ENCODE measurements around the gene CDH23.

The CDH23 gene

GRCh38 chr10:71742301-71743088, 345.8 kb downstream of the CDH23 start:
- TF ChIP-seq CTCF (IDR thresholded peaks at IDR 0.05; ENCODE audit: borderline replicate concordance, insufficient read depth, low read depth, low read length) = no peak
- H3K4me3 ChIP-seq (ENCODE audit: low read depth, low read length) = no peak overlapping the region

- no peak for TF ChIP-seq CTCF (IDR thresholded peaks at IDR 0.05; ENCODE audit: borderline replicate concordance, insufficient read depth, low read depth, low read length)
Measured at GRCh38 chr10:71743089-71743838, 346.5 kb downstream of the CDH23 start.

GRCh38 chr10:71743866-71744265, 347.1 kb downstream of the CDH23 start:
- no peak for TF ChIP-seq CTCF (IDR thresholded peaks at IDR 0.05; ENCODE audit: borderline replicate concordance, insufficient read depth, low read depth, low read length)
- no peak overlapping the region for H3K4me3 ChIP-seq (ENCODE audit: low read depth, low read length)

More at GRCh38 chr10:71743089-71743838, 346.5 kb downstream of the CDH23 start:
- H3K4me3 ChIP-seq (ENCODE audit: low read depth, low read length) = no peak overlapping the region

GRCh38 chr10:71744897-71745663, 348.4 kb downstream of the CDH23 start:
- no peak overlapping the region for H3K4me3 ChIP-seq (ENCODE audit: low read depth, low read length)
- TF ChIP-seq CTCF (IDR thresholded peaks at IDR 0.05; ENCODE audit: borderline replicate concordance, insufficient read depth, low read depth, low read length) = no peak

- TF ChIP-seq CTCF (IDR thresholded peaks at IDR 0.05; ENCODE audit: borderline replicate concordance, insufficient read depth, low read depth, low read length) = no peak
- no peak overlapping the region for H3K4me3 ChIP-seq (ENCODE audit: low read depth, low read length)
Measured at GRCh38 chr10:71745664-71746250, 349.0 kb downstream of the CDH23 start.

GRCh38 chr10:71746344-71747037, 349.8 kb downstream of the CDH23 start:
- no peak for TF ChIP-seq CTCF (IDR thresholded peaks at IDR 0.05; ENCODE audit: borderline replicate concordance, insufficient read depth, low read depth, low read length)
- no peak overlapping the region for H3K4me3 ChIP-seq (ENCODE audit: low read depth, low read length)

Data from GM12875 (cell line).